ENCODE results near the gene PRDM10. TPM values are rescaled to one million over a fixed set of nuclear protein-coding genes. Genes with fewer than 3 reads are reported as not detected.
"Not testable (repeated sequence)": the region's sequence is repeated elsewhere in the genome, so short reads cannot be mapped to it uniquely, and the experiment has no call there.

Gene PRDM10
- total RNA-seq, 2 donors from 2014 or later = 11.6 to 12.2 TPM

DNA sequence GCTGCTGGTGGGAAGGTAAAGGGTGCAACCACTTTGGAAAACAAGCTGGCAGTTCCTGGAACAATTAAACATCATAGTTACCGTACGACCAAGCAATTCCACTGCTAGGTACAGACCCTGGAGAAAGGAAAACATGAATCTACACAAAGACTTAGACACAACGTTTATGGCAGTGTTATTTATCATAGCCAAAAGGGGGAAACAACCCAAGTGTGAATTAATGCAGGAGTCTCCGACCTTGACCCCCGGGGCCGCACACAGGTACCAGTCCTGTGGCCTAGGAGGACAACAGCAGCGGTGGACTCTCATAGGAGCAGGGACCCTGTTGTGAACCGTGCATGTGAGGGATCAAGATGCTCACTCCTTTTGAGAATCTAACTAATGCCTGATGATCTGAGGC, 22.5 kb downstream of the PRDM10 start:
- Mint-ChIP-seq H3K36me3 (ENCODE audit: low read depth) (peaks cover 9% of the 10 kb centered on the region), H3K27me3 (no peaks in the 10 kb centered on the region), H3K4me3 (no peak overlapping the region), H3K27ac (no peak overlapping the region), H3K4me1 (peaks cover 23% of the 10 kb centered on the region)
- DNase-seq = no peak
- no peaks in the 10 kb centered on the region for H3K9me3 ChIP-seq (ENCODE audit: control insufficient read depth, low read length, poor library complexity, severe bottlenecking)
- ATAC-seq = no peak

DNA sequence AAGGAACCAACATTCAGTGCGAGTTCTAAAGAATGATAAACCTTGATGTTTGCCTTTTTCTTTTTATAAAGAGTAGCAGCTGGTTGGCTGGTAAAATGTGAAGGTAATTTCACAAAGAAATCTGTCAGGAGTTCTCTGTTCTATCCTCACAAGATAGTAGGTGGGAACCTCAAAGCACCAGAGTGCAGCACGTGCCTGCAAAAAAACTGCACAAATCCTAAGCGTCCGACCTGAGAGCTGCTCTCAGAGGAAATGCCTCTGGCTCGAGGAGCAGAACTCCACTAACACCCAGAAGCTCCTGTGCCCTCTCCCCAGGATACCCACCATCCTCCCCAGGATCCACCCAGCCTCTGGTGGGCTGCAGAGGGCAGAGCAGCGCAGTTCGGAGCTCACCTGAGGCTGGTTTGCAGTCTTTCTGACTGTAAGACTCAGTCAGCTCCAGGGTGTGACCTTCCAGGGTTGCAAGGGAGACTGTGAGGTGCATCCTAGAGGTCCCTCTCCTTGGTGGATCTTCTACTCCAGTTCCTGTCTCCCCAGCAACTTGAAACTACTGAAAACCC, 23.5 kb downstream of the PRDM10 start:
- H3K9me3 ChIP-seq (ENCODE audit: control insufficient read depth, low read length, poor library complexity, severe bottlenecking) = no peaks in the 10 kb centered on the region
- no peaks in the 10 kb centered on the region for H3K27me3 Mint-ChIP-seq
- ATAC-seq = no peak
- H3K4me1 Mint-ChIP-seq = peaks cover 20% of the 10 kb centered on the region
- no peak overlapping the region for H3K27ac Mint-ChIP-seq
- peaks cover 6% of the 10 kb centered on the region for H3K36me3 Mint-ChIP-seq (ENCODE audit: low read depth)
- no peak overlapping the region for H3K4me3 Mint-ChIP-seq
- no peak for DNase-seq

DNA sequence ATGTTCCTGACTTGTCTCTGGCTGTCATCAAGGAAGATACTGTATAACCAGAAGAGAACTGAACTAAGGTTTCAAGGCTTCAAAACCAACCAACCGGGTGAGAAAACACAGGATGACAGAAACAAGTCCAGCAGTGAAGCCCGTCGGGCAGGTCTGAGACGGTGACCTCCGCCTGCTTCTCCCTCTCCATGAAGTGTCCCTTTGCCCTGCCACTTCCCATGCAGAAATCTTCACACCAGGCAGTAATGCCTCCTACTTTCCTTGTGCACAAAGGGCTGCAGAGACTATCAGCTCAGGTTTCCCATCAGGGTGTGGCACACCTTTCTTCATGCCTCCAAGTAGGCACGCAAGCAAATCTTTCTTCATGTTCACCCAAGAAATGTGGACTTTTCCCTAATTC, 24.2 kb downstream of the PRDM10 start:
- ATAC-seq = no peak
- H3K27ac Mint-ChIP-seq = no peak overlapping the region
- H3K4me3 Mint-ChIP-seq = no peak overlapping the region
- peaks cover 4% of the 10 kb centered on the region for H3K36me3 Mint-ChIP-seq (ENCODE audit: low read depth)
- no peak for DNase-seq
- no peaks in the 10 kb centered on the region for H3K27me3 Mint-ChIP-seq
- H3K9me3 ChIP-seq (ENCODE audit: control insufficient read depth, low read length, poor library complexity, severe bottlenecking) = no peaks in the 10 kb centered on the region
- peaks cover 19% of the 10 kb centered on the region for H3K4me1 Mint-ChIP-seq

DNA sequence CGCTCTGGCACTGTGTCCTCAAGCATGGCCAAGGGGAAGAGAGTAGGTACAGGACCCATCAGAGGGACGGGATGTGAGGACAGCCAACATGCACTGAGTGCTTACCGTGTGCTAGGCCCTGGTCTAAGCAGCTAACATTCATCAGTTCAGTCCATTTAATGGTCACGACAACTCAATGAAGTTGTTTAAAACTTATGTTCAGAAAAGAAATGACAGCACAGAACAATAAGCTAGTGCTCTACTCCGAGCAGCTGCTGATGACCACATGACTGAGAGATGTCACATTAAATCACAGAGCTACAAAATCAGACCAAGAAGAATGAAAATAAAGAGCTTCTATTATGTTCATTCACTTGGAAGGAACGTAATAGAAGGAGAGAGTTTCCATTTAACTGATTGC, 26.3 kb downstream of the PRDM10 start:
- ATAC-seq (no peak), DNase-seq (no peak)
- H3K9me3 ChIP-seq (ENCODE audit: control insufficient read depth, low read length, poor library complexity, severe bottlenecking) = no peaks in the 10 kb centered on the region
- Mint-ChIP-seq H3K27me3 (no peaks in the 10 kb centered on the region), H3K27ac (no peak overlapping the region), H3K4me1 (peaks cover 19% of the 10 kb centered on the region), H3K4me3 (no peak overlapping the region), H3K36me3 (ENCODE audit: low read depth) (peaks cover 4% of the 10 kb centered on the region)

DNA sequence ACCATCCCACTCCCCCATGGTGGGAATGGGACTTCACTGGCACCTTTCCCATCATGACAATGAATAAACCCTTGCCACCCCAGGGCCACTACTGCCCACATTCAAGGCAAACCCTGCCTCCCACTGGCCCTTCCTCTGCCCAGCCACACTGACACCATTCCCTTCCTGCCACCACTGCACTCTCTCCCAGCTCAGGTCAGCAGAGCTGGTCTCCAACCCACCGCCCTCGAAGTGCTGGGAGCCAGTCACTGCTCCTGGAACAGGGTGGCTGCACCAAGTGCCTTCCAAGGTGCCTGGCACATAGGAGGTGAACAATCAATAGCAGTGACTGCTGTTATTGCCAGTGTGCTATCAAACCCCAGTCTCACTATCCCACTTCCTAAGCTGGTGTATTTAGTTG, 27.1 kb downstream of the PRDM10 start:
- Mint-ChIP-seq H3K4me3 (no peak overlapping the region), H3K27me3 (no peaks in the 10 kb centered on the region), H3K4me1 (peaks cover 18% of the 10 kb centered on the region), H3K27ac (no peak overlapping the region), H3K36me3 (ENCODE audit: low read depth) (peaks cover 4% of the 10 kb centered on the region)
- ATAC-seq (no peak), DNase-seq (no peak)
- H3K9me3 ChIP-seq (ENCODE audit: control insufficient read depth, low read length, poor library complexity, severe bottlenecking) = no peaks in the 10 kb centered on the region

DNA sequence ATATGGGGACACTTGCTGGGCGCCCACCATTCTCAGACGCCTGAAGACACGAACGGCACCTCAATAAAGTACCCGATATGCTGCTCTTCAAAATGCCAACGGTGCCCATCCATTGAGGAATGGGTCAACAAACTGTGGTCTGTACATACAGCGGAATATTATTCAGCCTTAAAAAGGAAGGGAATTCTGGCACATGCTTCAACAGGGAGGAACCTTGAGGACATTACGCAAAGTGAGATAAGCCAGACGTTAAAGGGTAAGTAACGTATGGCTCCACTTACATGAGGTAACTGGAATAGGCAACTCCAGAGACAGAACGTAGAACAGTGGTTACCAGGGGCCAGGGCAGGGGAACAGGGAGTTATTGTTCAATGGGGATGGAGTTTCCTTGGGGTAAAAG, 28.0 kb downstream of the PRDM10 start:
- Mint-ChIP-seq H3K36me3 (ENCODE audit: low read depth) (peaks cover 4% of the 10 kb centered on the region), H3K4me1 (peaks cover 20% of the 10 kb centered on the region), H3K27me3 (no peaks in the 10 kb centered on the region), H3K27ac (no peak overlapping the region), H3K4me3 (no peak overlapping the region)
- ATAC-seq (no peak), DNase-seq (no peak)
- H3K9me3 ChIP-seq (ENCODE audit: control insufficient read depth, low read length, poor library complexity, severe bottlenecking) = no peaks in the 10 kb centered on the region

DNA sequence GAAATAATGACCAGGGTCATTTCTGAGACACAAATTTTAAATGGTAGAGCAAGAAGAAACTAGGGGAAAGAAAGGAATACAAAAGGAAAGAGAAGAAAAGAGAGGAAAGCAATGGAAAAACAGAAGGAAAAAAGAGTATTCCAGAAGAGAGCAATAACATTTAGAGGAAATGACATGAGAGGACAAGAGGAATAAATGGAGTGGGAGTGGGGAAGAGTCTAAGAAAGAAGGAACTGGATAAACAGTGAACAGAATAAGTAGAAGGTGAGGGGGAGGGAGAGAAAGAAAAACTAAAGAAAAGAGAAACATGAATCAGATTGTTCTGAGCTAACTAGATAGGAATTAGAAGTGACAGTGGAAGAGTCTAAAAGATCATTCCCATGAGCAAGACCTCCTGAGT, 28.4 kb downstream of the PRDM10 start:
- ATAC-seq = no peak
- H3K4me3 Mint-ChIP-seq = no peak overlapping the region
- DNase-seq = no peak
- no peaks in the 10 kb centered on the region for H3K9me3 ChIP-seq (ENCODE audit: control insufficient read depth, low read length, poor library complexity, severe bottlenecking)
- H3K27me3 Mint-ChIP-seq = no peaks in the 10 kb centered on the region
- peaks cover 20% of the 10 kb centered on the region for H3K4me1 Mint-ChIP-seq
- peaks cover 4% of the 10 kb centered on the region for H3K36me3 Mint-ChIP-seq (ENCODE audit: low read depth)
- H3K27ac Mint-ChIP-seq = no peak overlapping the region

DNA sequence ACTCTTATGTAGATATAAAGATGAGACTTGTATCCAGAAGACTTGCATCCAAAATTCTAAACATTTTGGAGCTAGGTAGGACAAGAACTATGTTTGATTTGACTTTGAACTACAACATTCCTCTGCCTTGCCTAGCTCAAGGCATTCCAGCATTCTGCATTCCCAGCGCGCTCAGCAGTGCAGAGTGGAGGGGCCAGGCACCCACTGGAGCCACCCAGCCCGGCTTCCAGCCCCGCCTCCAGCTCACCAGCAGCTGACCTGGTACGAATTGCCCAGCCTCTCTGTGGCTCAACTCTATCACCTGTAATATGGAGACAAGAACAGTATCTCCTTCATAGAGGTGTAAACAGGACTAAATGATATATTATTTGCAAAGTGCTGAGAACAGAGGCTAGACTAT, 28.8 kb downstream of the PRDM10 start:
- Mint-ChIP-seq H3K4me1 (peaks cover 20% of the 10 kb centered on the region), H3K27me3 (no peaks in the 10 kb centered on the region), H3K27ac (no peak overlapping the region), H3K36me3 (ENCODE audit: low read depth) (peaks cover 4% of the 10 kb centered on the region), H3K4me3 (no peak overlapping the region)
- H3K9me3 ChIP-seq (ENCODE audit: control insufficient read depth, low read length, poor library complexity, severe bottlenecking) = no peaks in the 10 kb centered on the region
- ATAC-seq (no peak), DNase-seq (no peak)

DNA sequence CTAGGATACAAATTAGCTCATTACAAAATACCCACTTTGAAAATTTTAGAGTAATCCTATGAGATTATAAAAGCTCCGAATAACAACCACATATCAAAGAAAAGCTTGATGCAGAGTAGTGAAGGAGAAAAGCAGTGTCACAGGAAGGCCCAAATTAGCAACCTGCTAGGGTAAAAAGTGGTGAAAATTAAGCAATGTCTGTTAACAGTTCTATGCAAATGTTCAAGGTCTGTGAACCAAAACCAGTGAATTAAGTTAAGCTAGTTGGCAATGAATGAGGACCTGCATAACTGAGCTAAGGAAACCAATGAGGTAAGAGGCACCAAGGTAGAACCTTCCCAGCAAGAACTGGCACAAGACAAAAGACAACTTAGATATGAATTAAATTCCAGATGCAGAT, 29.6 kb downstream of the PRDM10 start:
- no peak for ATAC-seq
- H3K4me1 Mint-ChIP-seq = peaks cover 20% of the 10 kb centered on the region
- H3K27me3 Mint-ChIP-seq = no peaks in the 10 kb centered on the region
- peaks cover 4% of the 10 kb centered on the region for H3K36me3 Mint-ChIP-seq (ENCODE audit: low read depth)
- no peaks in the 10 kb centered on the region for H3K9me3 ChIP-seq (ENCODE audit: control insufficient read depth, low read length, poor library complexity, severe bottlenecking)
- no peak overlapping the region for H3K4me3 Mint-ChIP-seq
- no peak for DNase-seq
- H3K27ac Mint-ChIP-seq = no peak overlapping the region

DNA sequence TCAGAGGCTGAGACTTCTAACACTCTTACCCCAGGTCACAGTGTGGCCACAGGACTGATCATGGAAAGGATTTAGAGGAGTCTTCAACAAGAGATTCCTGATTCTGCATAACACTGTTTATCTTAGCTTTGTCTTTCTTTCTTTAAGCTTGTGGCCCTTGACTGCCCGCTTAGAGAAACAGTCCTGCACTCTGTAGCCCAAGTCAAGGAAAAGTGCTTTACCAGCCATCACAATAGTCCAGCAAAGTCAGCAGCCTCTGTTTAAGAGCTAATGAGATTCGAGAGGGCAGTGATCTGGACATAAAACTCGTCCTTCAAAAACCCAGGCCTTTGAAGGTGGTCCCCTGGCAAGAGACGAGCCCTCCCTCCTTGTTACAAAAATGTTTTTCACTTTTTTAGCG, 30.0 kb downstream of the PRDM10 start:
- DNase-seq = no peak
- ATAC-seq = no peak
- Mint-ChIP-seq H3K36me3 (ENCODE audit: low read depth) (peaks cover 4% of the 10 kb centered on the region), H3K4me1 (peaks cover 18% of the 10 kb centered on the region), H3K27me3 (no peaks in the 10 kb centered on the region), H3K27ac (no peak overlapping the region), H3K4me3 (no peak overlapping the region)
- no peaks in the 10 kb centered on the region for H3K9me3 ChIP-seq (ENCODE audit: control insufficient read depth, low read length, poor library complexity, severe bottlenecking)

DNA sequence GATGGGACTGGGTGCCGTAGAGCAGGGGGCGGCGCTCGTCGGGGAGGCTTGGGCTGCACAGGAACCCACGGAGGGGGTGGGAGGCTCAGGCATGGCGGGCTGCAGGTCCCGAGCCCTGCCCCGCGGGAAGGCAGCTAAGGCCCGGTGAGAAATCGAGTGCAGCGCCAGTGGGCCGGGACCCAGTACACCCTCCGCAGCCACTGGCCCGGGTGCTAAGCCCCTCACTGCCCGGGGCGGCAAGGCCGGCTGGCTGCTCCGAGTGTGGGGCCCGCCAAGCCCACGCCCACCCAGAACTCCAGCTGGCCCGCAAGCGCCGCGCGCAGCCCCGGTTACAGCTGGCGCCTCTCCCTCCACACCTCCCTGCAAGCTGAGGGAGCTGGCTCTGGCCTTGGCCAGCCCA, 30.8 kb downstream of the PRDM10 start:
- H3K9me3 ChIP-seq (ENCODE audit: control insufficient read depth, low read length, poor library complexity, severe bottlenecking); DNase-seq; H3K4me3 Mint-ChIP-seq; ATAC-seq; H3K27ac Mint-ChIP-seq; H3K36me3 Mint-ChIP-seq (ENCODE audit: low read depth); H3K27me3 Mint-ChIP-seq: not testable (repeated sequence)
- peaks cover 15% of the 10 kb centered on the region for H3K4me1 Mint-ChIP-seq

DNA sequence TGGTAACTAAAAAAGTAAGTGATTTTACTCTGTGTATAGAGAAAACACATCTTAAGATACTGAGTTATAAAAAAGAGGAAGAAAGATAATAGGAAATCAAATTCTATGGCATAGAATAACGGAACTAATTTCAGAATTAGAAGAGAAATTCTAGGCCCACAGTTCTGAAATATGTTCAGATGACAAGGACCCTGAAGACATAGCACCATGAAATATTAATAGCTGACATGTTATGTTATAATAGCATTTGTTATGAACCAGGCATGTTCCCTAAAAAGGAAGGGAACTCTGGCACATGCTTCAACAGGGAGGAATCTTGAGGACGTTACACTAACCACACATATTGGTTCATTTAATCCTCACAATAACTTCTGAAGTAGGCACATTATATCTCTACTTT, 32.7 kb downstream of the PRDM10 start:
- H3K9me3 ChIP-seq (ENCODE audit: control insufficient read depth, low read length, poor library complexity, severe bottlenecking) = no peaks in the 10 kb centered on the region
- H3K27ac Mint-ChIP-seq = no peak overlapping the region
- no peak for ATAC-seq
- H3K27me3 Mint-ChIP-seq = no peaks in the 10 kb centered on the region
- no peak for DNase-seq
- H3K4me3 Mint-ChIP-seq = no peak overlapping the region
- peaks cover 4% of the 10 kb centered on the region for H3K36me3 Mint-ChIP-seq (ENCODE audit: low read depth)
- peaks cover 10% of the 10 kb centered on the region for H3K4me1 Mint-ChIP-seq

DNA sequence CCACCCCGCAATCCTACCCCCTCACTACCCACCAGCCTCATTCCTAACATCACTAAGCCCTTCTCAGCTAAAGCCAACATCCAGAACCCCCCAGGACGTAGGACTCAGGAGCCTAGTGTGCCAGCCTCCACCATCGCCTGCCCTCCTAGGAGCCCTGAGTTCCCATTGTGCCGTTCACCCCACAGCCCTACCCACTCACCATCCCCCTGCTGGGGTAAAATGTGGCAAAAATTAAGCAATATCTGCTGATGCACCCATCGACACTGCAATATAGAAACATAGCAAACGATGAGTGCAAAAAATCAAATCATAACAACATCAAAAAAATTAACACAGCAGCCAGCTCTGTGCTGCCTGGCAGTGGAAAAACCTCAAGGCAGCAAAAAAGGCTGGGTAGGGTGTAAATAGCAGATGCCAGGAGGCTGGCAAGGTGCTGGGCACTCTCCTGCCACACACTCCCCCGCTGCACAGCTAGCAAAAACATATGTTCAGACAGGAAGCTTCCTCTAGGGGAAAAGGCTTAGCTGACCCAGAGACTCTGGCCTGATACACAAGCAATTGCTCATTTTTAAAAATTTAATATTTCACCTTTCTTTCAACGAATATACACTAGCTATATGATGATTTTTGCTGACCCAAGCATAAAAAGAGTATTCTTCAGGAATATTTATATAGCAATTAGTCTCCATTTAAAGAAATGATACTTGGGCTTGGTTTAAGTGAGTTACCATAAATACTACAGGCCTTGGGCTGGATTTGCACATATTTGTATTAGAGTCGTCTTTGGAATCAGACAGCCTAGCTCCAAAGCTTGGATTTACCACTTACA, 33.8 kb downstream of the PRDM10 start:
- no peaks in the 10 kb centered on the region for H3K9me3 ChIP-seq (ENCODE audit: control insufficient read depth, low read length, poor library complexity, severe bottlenecking)
- no peaks in the 10 kb centered on the region for H3K27me3 Mint-ChIP-seq
- ATAC-seq (no peak), DNase-seq (no peak)
- H3K36me3 Mint-ChIP-seq (ENCODE audit: low read depth) = no peaks in the 10 kb centered on the region
- peaks cover 7% of the 10 kb centered on the region for H3K4me1 Mint-ChIP-seq
- no peak overlapping the region for H3K27ac Mint-ChIP-seq
- no peak overlapping the region for H3K4me3 Mint-ChIP-seq

DNA sequence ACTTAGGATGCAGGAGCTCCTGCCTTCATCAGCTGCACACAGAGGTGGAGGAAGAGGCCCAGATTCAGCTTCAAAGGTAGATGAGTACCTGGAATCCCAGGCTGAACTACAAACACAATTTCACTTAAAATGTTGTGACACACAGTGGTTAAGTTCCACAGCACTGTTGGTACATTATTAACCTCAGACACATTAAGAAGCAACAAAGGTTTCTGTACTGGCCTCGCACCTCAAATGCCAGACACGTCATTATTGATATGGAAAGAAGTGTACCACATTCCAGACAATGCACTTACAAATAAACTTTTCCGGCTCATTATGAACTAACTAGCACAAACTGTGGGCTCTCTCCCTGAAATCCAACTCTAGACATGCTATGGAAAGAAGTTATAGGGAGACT, 34.6 kb downstream of the PRDM10 start:
- H3K9me3 ChIP-seq (ENCODE audit: control insufficient read depth, low read length, poor library complexity, severe bottlenecking) = no peaks in the 10 kb centered on the region
- ATAC-seq (no peak), DNase-seq (no peak)
- Mint-ChIP-seq H3K4me1 (peaks cover 8% of the 10 kb centered on the region), H3K27ac (no peak overlapping the region), H3K36me3 (ENCODE audit: low read depth) (no peaks in the 10 kb centered on the region), H3K4me3 (no peak overlapping the region), H3K27me3 (no peaks in the 10 kb centered on the region)
